Left colon (tissue), 2 donors: ENCODE results near the gene CBLB. TPM values are rescaled to one million over a fixed set of nuclear protein-coding genes. Genes with fewer than 3 reads are reported as not detected.
"Not testable (repeated sequence)": the region's sequence is repeated elsewhere in the genome, so short reads cannot be mapped to it uniquely, and the experiment has no call there.

ENCODE experiments used
- ATAC-seq: fragments of 200-7000 bp; cut with Tn5 transposase; one replicate; pipeline ENCODE4 v1.9.1; 2020; ENCODE audit warnings: mild to moderate bottlenecking, moderate library complexity
- DNase-seq, 2 donors: peaks; one replicate each; pipeline ENCODE4 v3.0.0-alpha.2; 2020
- intact Hi-C, 2 donors: fragments of 100-400 bp; cut with DNase I in 1 of 2; cut with micrococcal nuclease in 1 of 2; formaldehyde crosslinking; loops; one replicate each; pipeline versions ENCODE4 v1.11.2 to v1.14.0; 2022; cut with DNase I, micrococcal nuclease
- total RNA-seq, 2 donors: library from RNA; stranded (reverse); fragmentation: NEBNext Ultra II Directional; extraction: Animal tissue kit (Norgen Biotek cat#: 25700); gene quantifications; one replicate each; pipeline ENCODE4 v1.2.1, GENCODE V29; 2021
- donor health status: DM: no; HTN: no; CAD: no.
- donor health status: DM: yes; HTN: yes; CAD: no.

Gene CBLB
- total RNA-seq, 2 donors from 2014 or later: 36.7 to 50.2 TPM

DNA sequence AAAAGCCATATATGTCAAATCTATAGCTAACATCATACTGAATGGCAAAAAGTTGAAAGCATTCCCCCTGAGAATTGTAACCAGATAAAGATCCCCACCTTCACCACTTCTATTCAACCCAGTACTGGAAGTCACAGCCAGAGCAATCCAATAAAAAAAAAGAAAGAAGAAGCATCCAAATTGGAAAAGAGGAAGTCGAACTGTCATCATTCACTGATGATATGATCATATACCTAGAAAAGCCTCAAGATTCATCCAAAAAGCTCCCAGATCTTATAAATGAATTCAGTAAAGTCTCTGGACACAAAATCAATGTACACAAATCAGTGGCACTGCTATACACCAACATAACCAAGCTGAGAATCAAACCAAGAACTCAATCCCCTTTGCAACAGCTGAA is 97.4 kb downstream of the CBLB start:
- intact Hi-C loops: no loop called here

GRCh38 chr3:105770410-105770809 is 98.4 kb downstream of the CBLB start:
- intact Hi-C loops: no loop called here
- no peak for DNase-seq
- no peak for ATAC-seq

More for the DNA sequence above, 97.4 kb downstream of the CBLB start:
- DNase-seq (no peak), ATAC-seq (no peak)

DNA sequence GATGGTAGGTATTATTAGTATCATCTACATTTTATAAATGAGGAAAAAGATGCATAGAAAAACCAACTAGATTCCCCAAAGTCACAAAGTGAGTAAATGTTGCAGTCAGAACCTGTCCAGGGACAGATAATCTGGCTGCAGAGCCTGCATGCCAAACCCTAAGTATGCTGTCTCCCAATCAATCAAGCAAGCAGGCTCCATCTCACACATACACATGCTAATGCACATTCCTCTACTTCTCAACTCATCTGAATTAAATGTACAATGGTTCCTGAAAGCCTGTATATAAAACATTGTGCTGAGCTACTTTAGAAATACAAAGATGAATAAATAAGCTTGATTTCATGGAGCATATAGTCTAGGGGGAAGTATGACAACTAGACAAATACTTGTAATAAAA is 101.0 kb downstream of the CBLB start:
- intact Hi-C loops: no loop called here
- no peak for DNase-seq
- no peak for ATAC-seq

DNA sequence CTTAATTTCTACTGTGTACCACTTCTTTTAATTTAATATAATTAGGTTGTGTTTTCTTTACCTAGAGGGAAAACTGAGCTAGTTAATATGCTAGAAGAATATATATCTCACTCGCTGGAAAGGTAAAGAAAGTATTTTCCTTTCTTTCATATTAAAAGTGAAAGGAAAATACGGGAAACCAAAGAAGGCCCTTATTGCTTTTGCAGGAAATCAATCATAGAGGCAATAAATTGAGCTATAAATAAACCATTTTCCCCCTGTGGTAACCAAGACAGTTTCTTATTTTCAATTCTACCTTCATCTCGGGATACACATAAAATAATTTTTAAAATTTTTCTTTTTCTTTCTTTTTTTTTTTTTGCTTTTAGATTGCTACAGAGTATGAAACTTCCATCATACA is 101.6 kb downstream of the CBLB start:
- ATAC-seq (no peak), DNase-seq (no peak)
- intact Hi-C loops: no loop called here

DNA sequence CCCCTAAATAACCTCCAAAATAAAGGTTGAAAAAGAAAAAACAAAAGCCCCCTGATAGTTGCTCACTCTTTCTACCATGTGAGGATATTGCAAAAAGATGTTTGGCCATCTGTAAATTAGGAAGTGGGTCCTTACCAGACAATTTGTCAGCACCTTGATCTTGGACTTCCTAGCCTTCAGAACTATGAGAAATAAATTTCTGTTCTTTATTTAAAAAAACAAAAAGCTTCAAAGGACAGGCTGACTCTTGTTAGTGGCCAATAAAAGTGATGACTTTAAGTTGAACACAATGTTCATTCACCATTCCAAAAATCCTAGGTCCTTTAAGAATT is 103.5 kb downstream of the CBLB start:
- ATAC-seq: no peak
- intact Hi-C loops: no loop called here

GRCh38 chr3:105764378-105765307 is 104.2 kb downstream of the CBLB start:
- ATAC-seq: no peak

More for the DNA sequence above, 103.5 kb downstream of the CBLB start:
- DNase-seq: no peak

GRCh38 chr3:105763659-105764036 is 105.2 kb downstream of the CBLB start:
- intact Hi-C loops: no loop called here
- no peak for ATAC-seq
- DNase-seq: no peak

More at GRCh38 chr3:105764378-105765307, 104.2 kb downstream of the CBLB start:
- intact Hi-C loops: no loop called here
- DNase-seq: no peak

DNA sequence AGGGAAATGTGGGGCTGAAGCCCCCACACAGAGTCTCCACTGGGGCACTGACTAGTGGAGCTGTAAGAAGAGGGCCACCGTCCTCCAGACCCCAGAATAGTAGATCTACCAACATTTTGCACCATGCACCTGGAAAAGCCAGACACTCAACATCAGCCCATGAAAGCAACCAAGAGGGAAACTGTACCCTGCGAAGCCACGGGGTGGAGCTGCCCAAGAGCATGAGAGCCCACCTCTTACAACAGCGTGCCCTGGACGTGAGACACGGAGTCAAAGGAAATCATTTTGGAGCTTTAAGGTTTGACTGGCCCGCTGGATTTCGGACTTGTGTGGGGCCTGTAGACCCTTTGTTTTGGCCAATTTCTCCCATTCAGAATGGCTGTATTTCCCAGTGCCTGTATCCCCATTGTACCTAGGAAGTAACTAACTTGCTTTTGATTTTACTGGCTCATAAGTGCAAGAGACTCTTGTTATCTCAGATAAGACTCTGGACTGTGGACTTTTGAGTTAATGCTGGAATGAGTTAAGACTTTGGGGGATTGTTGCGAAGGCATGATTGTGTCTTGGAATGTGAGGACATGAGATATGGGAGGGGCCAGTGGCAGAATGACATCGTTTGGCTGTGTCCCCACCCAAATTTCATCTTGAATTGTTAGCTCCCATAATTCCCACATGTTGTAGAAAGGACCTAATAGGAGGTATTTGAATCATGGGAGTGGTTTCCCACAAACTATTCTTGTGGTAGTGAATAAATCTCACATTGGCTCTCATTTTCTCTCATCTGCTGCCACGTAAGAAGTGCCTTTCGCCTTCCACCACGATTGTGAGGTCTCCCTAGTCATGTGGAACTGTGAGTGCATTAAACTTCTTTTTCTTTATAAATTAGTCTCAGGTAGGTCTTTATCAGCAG is 105.8 kb downstream of the CBLB start:
- DNase-seq (no peak), ATAC-seq (peak; percentile 60)
- intact Hi-C loops: no loop called here

GRCh38 chr3:105762214-105762613 is 106.6 kb downstream of the CBLB start:
- intact Hi-C loops, DNase-seq, ATAC-seq: not testable (repeated sequence)

- ATAC-seq: no peak
- no peak for DNase-seq
Measured at GRCh38 chr3:105759442-105760078, 109.3 kb downstream of the CBLB start.

GRCh38 chr3:105758451-105758850 is 110.4 kb downstream of the CBLB start:
- ATAC-seq (no peak), DNase-seq (no peak)
- intact Hi-C loops: no loop called here

More at GRCh38 chr3:105759442-105760078, 109.3 kb downstream of the CBLB start:
- intact Hi-C loops: no loop called here

DNA sequence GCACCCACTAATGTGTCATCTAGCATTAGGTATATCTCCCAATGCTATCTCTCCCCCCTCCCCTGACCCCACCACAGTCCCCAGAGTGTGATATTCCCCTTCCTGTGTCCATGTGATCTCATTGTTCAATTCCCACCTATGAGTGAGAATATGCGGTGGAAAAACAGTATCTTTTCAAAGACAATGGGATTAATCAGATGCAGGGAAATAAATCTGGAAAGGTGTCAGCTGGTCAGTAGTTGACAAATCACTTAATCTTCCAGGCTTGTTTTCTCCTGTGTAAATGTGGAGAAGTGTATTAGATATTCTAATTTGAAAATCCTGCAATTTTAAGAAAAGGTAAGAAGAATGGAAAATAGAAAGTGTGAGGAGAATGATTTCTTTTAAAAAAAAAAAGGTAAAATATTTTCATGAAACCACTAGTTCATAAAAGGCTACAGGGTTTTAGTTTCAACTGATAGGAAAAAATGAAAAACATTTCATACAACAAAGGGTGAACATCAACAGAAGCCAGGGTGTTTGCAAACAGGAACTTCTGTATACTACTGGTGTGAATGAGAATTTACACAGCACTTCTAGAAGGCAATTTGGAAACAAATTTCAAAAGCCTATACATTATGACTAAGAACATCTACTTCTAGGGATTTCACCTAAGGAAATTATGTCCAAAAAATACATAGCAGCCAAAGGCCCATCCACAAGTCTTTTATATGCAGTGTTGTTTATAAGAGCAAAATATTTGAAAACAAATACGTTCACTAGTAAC is 113.5 kb downstream of the CBLB start:
- intact Hi-C loops: no loop called here
- ATAC-seq (no peak), DNase-seq (no peak)

- peak in 1 of 2 donors; percentile 27 for DNase-seq
- intact Hi-C loops: no loop called here
- peak; percentile 93 for ATAC-seq
Measured at GRCh38 chr3:105752791-105753415, 115.9 kb downstream of the CBLB start.

DNA sequence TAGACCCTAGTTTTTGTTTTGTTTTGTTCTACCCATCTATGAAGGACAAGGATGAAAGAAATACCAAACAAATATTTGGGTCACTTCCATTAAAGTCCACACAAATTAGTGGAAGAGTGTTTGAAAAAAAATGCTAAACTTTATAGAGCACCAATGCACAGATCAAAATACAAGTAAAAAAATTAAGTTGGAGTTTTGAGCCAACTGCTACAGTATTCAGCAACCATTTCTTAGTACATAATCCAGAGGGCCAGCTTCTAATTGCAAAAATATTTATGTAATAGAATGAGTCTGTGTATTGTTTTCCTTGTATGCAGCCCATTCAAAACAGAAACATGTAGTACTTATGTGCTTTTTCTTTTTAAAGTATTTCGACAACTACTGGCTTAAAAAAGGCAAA is 121.1 kb downstream of the CBLB start:
- intact Hi-C loops: no loop called here
- no peak for ATAC-seq
- no peak for DNase-seq

DNA sequence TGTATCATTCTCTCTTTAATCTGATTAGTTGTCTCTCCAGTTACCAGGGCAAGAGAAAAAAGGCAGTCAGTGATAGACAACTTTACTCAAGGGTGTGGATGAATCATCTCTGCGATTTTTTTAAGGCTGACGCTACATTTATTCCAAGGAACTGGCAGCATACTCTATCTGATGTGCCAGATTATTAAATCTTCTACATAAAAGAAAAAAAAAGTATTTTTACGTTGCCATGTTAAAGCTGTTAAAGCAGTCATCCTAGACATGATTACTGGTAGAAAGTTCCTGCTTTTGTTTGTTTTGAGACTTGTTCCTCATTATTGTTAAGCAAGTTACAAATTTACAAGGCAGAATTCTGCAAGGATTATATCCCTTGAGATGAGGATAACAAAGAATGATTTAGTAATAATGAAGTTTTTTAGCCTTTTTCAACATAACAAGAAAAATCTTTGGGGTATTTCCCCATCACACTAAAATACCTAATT is 121.7 kb downstream of the CBLB start:
- ATAC-seq (peak; percentile 52), DNase-seq (no peak)
- intact Hi-C loops: no loop called here

DNA sequence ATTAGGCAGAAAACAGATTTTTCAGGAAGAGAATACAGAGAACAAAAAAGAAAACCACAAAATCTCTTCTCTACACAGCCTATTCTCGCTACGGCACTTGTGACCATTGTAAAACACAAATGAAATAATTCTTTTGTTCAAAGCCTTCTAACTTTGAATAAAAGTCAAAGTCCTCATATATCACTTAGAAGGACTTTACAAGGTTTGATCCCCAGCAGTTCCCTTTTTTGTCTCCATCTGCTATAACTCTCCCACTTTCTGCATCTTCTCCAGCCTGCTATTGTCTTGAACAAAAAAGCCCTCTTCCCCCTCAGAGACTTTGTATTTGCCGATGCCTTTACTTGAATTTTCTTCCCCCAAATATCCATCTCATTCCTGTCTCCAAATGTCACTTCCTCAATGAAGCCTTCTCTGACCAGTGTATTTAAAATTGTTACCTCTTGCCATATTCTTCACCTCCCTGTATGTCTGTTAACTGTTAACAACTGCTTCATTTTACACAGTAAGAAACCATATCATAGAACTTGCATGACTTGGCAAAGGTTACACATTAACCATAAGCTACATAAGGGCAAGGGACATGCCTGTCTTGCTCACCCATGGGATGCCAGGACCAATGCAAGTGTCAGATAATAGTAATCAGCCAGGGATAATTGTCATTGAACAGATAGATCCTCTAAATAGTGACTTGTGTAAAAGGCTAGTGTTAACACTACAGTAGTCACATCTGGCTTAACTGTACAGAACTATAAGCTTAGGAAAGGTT is 122.4 kb downstream of the CBLB start:
- DNase-seq: no peak
- intact Hi-C loops: no loop called here
- ATAC-seq: peak; percentile 98

DNA sequence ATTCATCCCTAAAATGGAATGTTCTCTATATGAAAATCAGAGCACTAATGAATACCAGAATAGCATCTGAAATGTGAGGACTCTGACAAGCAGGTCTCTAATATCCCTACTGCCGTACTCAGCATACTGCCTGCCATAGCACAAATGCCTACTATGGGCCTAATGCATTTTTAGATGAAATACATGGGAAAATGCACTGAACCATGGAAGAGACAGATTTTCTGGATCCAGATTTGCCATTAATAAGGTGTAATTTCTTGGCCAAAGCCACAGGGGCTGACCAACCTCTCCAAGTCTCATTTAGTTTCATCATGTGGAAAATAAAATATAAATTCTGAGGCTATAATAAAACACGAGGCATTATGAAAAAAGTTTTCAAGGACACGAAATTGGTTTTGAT is 123.8 kb downstream of the CBLB start:
- DNase-seq: no peak
- intact Hi-C loops: no loop called here
- ATAC-seq: no peak
